HG03571 (cell line): ENCODE results near the gene NMBR.
"Not testable (repeated sequence)": the region's sequence is repeated elsewhere in the genome, so short reads cannot be mapped to it uniquely, and the experiment has no call there.

Experiments used
- ATAC-seq: cut with Tn5 transposase; IDR thresholded peaks from one replicate; pipeline ENCODE4 v1.9.1; 2021; ENCODE audit not compliant: unreplicated experiment

NMBR gene

GRCh38 chr6:142155091-142155490 lies 8.2 kb upstream of the NMBR start:
- no peak for ATAC-seq

- ATAC-seq = no peak
Observed at GRCh38 chr6:142154336-142154735, 7.4 kb upstream of the NMBR start.

GRCh38 chr6:142153196-142153595 lies 6.3 kb upstream of the NMBR start:
- no peak for ATAC-seq

- no peak for ATAC-seq
Observed at GRCh38 chr6:142152746-142153145, 5.8 kb upstream of the NMBR start.

- ATAC-seq = not testable (repeated sequence)
Observed at GRCh38 chr6:142141531-142141930, 5.4 kb downstream of the NMBR start.

- ATAC-seq = no peak
Observed at GRCh38 chr6:142138876-142139275, 8.0 kb downstream of the NMBR start.

GRCh38 chr6:142132625-142133024 lies 14.3 kb downstream of the NMBR start, which contains the start of gene GJE1:
TSS of gene GJE1 (plus strand) at chr6:142132925. CDS start at chr6:142133159, 234 bp downstream.
- ATAC-seq = no peak

GRCh38 chr6:142130814-142131213 lies 16.1 kb downstream of the NMBR start:
- ATAC-seq = no peak

- no peak for ATAC-seq
Observed at GRCh38 chr6:142121342-142121741, 25.6 kb downstream of the NMBR start.

- ATAC-seq = no peak
Observed at GRCh38 chr6:142118925-142119324, 28.0 kb downstream of the NMBR start.

- no peak for ATAC-seq
Observed at GRCh38 chr6:142118328-142118727, 28.6 kb downstream of the NMBR start.

GRCh38 chr6:142117366-142117765 lies 29.6 kb downstream of the NMBR start:
- ATAC-seq = no peak

- ATAC-seq = no peak
Observed at GRCh38 chr6:142112451-142113061, 34.4 kb downstream of the NMBR start.

GRCh38 chr6:142110820-142111219 lies 36.1 kb downstream of the NMBR start:
- not testable (repeated sequence) for ATAC-seq

GRCh38 chr6:142104820-142105219 lies 42.1 kb downstream of the NMBR start:
- not testable (repeated sequence) for ATAC-seq

- ATAC-seq = no peak
Observed at GRCh38 chr6:142088858-142089216, 58.1 kb downstream of the NMBR start.

- no peak for ATAC-seq
Observed at GRCh38 chr6:142087950-142088857, 58.7 kb downstream of the NMBR start.

GRCh38 chr6:142079130-142079529 lies 67.8 kb downstream of the NMBR start:
- ATAC-seq = no peak

- no peak for ATAC-seq
Observed at GRCh38 chr6:142075516-142076101, 71.3 kb downstream of the NMBR start.

GRCh38 chr6:142074516-142074915 lies 72.4 kb downstream of the NMBR start:
- ATAC-seq = no peak

- ATAC-seq = no peak
Observed at GRCh38 chr6:142071981-142072380, 74.9 kb downstream of the NMBR start.

- no peak for ATAC-seq
Observed at GRCh38 chr6:142068416-142068815, 78.5 kb downstream of the NMBR start.
